B cell (primary cell): ENCODE results near the gene KRTAP9-1. TPM values are rescaled to one million over a fixed set of nuclear protein-coding genes. Genes with fewer than 3 reads are reported as not detected.

Experiments
- ATAC-seq: fragments of 200-7000 bp; cut with Tn5 transposase; one replicate; pipeline ENCODE4 v1.10.0; 2021; ENCODE audit warnings: low read depth, mild to moderate bottlenecking, moderate number of reproducible peaks, moderate library complexity
- CTCF ChIA-PET: fragments of 350-600 bp; sonication (Branson Sonifier 250); formaldehyde crosslinking; loops from one replicate; lab custom pipeline; 2021; ENCODE audit warnings: antibody characterized with exemption, inconsistent platforms; lab: Charles Lee
- POLR2A ChIA-PET: fragments of 350-600 bp; sonication (Branson Sonifier 250); formaldehyde crosslinking; loops from one replicate; lab custom pipeline; 2021; ENCODE audit warnings: antibody characterized with exemption; lab: Charles Lee
- DNase-seq: peaks from one replicate; pipeline ENCODE4 v3.0.0; 2013
- H2AFZ ChIP-seq: 2 replicates; pipeline ENCODE4 v1.6.1; 2012; ENCODE audit warnings: mild to moderate bottlenecking, low read depth, low read length; ENCODE audit not compliant: insufficient read depth, poor library complexity, severe bottlenecking
- H3K27ac ChIP-seq, 2 donors: 1 replicate in 1 of 2; 2 replicates in 1 of 2; pipeline ENCODE4 v1.5.1; 2012 to 2013; ENCODE audit warnings: low read length in 2 of 2, mild to moderate bottlenecking in 2 of 2, moderate library complexity in 1 of 2
- H3K27me3 ChIP-seq, 4 experiments: fragments of 200-600 bp in 1 of 4; sonication (generic) in 1 of 4; replicated peaks in 1 of 4; 1 replicate in 2 of 4; 2 replicates in 2 of 4; pipeline versions ENCODE4 v1.6.1 to v1.7.0; 2013 to 2016; ENCODE audit warnings: low read length in 3 of 4, mild to moderate bottlenecking in 2 of 4, mixed read lengths in 1 of 4, moderate library complexity in 1 of 4; ENCODE audit not compliant: insufficient read depth in 4 of 4, control insufficient read depth in 3 of 4; ENCODE audit errors: control extremely low read depth in 1 of 4
- H3K36me3 ChIP-seq, 2 experiments: replicated peaks in 1 of 2; 1 replicate in 1 of 2; 2 replicates in 1 of 2; pipeline versions ENCODE4 v1.6.1 to v1.7.1; 2013; ENCODE audit warnings: low read length in 1 of 2; ENCODE audit not compliant: insufficient read depth in 2 of 2, control insufficient read depth in 1 of 2; ENCODE audit errors: control extremely low read depth in 1 of 2, extremely low read depth in 1 of 2
- H3K4me1 ChIP-seq, 2 donors: fragments of 200-600 bp in 1 of 2; sonication (generic) in 1 of 2; 1 replicate in 1 of 2; 2 replicates in 1 of 2; pipeline versions ENCODE4 v1.5.1 to v1.6.1; 2013 to 2017; ENCODE audit warnings: low read length in 2 of 2; ENCODE audit not compliant: control insufficient read depth in 2 of 2, insufficient read depth in 2 of 2
- H3K4me2 ChIP-seq: replicated peaks from 2 replicates; pipeline ENCODE3; 2012; ENCODE audit warnings: mild to moderate bottlenecking, low read depth, low read length; ENCODE audit not compliant: poor library complexity, severe bottlenecking
- H3K4me3 ChIP-seq, 5 experiments: fragments of 200-600 bp in 1 of 5; sonication (generic) in 1 of 5; 1 replicate in 3 of 5; 2 replicates in 2 of 5; pipeline versions ENCODE4 v1.5.1 to v1.7.0; 2011 to 2016; ENCODE audit warnings: low read length in 4 of 5, mild to moderate bottlenecking in 4 of 5, low read depth in 2 of 5, control low read depth in 1 of 5, moderate library complexity in 1 of 5; ENCODE audit not compliant: insufficient read depth in 1 of 5; ENCODE audit errors: control extremely low read depth in 1 of 5, extremely low read depth in 1 of 5
- H3K79me2 ChIP-seq: fragments of 200-600 bp; sonication (generic); one replicate; pipeline ENCODE4 v1.6.0; 2016; ENCODE audit warnings: low read length; ENCODE audit not compliant: control insufficient read depth, insufficient read depth
- H3K9ac ChIP-seq: fragments of 200-600 bp; sonication (generic); 2 replicates; pipeline ENCODE4 v1.6.1; 2017; ENCODE audit warnings: mild to moderate bottlenecking, low read length, moderate library complexity
- H3K9me3 ChIP-seq, 3 donors: one replicate each; pipeline versions ENCODE4 v1.6.1 to v1.7.1; 2013; ENCODE audit warnings: low read length in 2 of 3; ENCODE audit not compliant: control insufficient read depth in 2 of 3, insufficient read depth in 1 of 3; ENCODE audit errors: control extremely low read depth in 1 of 3
- H4K20me1 ChIP-seq: 2 replicates; pipeline ENCODE4 v1.6.0; 2012; ENCODE audit warnings: mild to moderate bottlenecking, low read length; ENCODE audit not compliant: insufficient read depth, control insufficient read depth, poor library complexity, severe bottlenecking
- H3K27ac Mint-ChIP-seq: one replicate; pipeline ENCODE4 v1.8.0; 2021; ENCODE audit warnings: mixed read lengths
- H3K27me3 Mint-ChIP-seq: one replicate; pipeline ENCODE4 v1.8.0; 2021; ENCODE audit warnings: mixed read lengths
- H3K4me1 Mint-ChIP-seq: one replicate; pipeline ENCODE4 v1.8.0; 2021; ENCODE audit warnings: mixed read lengths
- H3K4me3 Mint-ChIP-seq: one replicate; pipeline ENCODE4 v1.8.0; 2021; ENCODE audit warnings: mixed read lengths
- H3K9me3 Mint-ChIP-seq: one replicate; pipeline ENCODE4 v1.8.0; 2022; ENCODE audit warnings: mixed read lengths; ENCODE audit not compliant: insufficient read depth
- CTCF ChIP-seq: fragments of 200-600 bp; IDR thresholded peaks from one replicate; pipeline ENCODE4 v1.8.0; 2022; ENCODE audit warnings: antibody characterized with exemption, mild to moderate bottlenecking
- EZH2 ChIP-seq: IDR thresholded peaks from 2 replicates; pipeline ENCODE4 v1.6.1; 2012; ENCODE audit warnings: borderline replicate concordance, low read depth, mild to moderate bottlenecking, moderate library complexity, low read length; ENCODE audit not compliant: insufficient read depth, poor library complexity, severe bottlenecking
- WGBS: methylation state at CpG from one replicate; pipeline ENCODE4 v1.1.5; 2013; ENCODE audit warnings: missing lambda C conversion rate; ENCODE audit not compliant: insufficient coverage; 5-methylcytosine and 5-hydroxymethylcytosine counted together
- intact Hi-C: fragments of 100-400 bp; cut with micrococcal nuclease; formaldehyde crosslinking; loops from one replicate; pipeline ENCODE4 v1.10.0; 2022
- polyA plus RNA-seq: library from polyadenylated mRNA; depleted of rRNA; stranded (reverse); fragments of >200 nt; gene quantifications from 2 replicates; pipeline ENCODE4 v1.2.3, GENCODE V29; 2012
- total RNA-seq, 2 donors: library from RNA; stranded (reverse); fragments of 120-200 nt in 1 of 2; gene quantifications; 1 replicate in 1 of 2; 2 replicates in 1 of 2; pipeline versions ENCODE4 v1.2.3 to v1.2.4, GENCODE V29; 2013 to 2022

The KRTAP9-1 gene
- total and polyA plus RNA-seq, 2 donors (not counting 1 experiment from before 2014, with no cell fraction given) = not detected

DNA sequence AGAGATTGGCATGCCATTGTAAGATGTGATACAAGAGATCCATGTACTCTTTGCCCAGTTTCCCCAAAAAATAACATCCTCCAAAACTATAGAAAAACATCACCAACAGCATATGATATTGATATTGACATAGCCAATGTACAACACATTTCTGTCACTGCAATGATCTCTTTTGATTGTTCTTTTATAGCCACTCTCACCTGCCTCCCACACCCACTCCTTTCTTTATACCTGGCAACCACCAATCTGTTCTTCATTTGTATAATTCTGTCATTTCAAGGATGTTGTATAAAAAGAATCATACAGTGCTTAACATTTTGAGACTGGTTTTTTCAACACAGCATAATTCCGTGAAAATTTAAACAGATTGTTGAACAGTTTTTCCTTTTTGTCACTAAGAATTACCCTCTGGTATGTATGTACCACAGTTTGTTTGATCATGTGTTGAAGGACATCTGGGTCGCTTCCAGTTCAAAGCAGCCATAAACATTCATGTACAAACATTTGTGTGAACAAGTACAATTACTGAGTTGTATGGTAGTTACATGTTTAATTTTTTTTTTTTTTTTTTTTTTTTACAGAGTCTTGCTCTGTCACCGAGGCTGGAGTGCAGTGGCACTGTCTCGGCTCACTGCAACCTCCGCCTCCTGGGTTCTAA is 9.9 kb downstream of the KRTAP9-1 start:
- Histone ChIP-seq H3K4me1 (no peaks in the 10 kb centered on the region), H4K20me1 (no peaks in the 10 kb centered on the region), H3K27ac (no peak overlapping the region), H3K27me3 (no peaks in the 10 kb centered on the region), H3K4me3 (no peak overlapping the region), H3K79me2 (no peaks in the 10 kb centered on the region), H3K4me2 (no peak overlapping the region), H3K9me3 (no peaks in the 10 kb centered on the region), H2AFZ (no peak overlapping the region), H3K36me3 (no peaks in the 10 kb centered on the region), H3K9ac (no peak overlapping the region)
- intact Hi-C loops = loop anchor here (10.0 kb wide), 1 partner anchor 235 kb away; the partner anchor contains the start of gene KRT39
- no peak for ATAC-seq
- no peaks in the 10 kb centered on the region for H3K4me1 Mint-ChIP-seq
- TF ChIP-seq CTCF (no peak), EZH2 (no peak)
- no peak overlapping the region for H3K27ac Mint-ChIP-seq
- H3K9me3 Mint-ChIP-seq = peaks cover 5% of the 10 kb centered on the region
- no peak for DNase-seq
- 100% methylated on average over 2 of the region's 5 CpGs for WGBS
- CTCF ChIA-PET = no interaction called here
- H3K4me3 Mint-ChIP-seq = no peak overlapping the region
- POLR2A ChIA-PET = no interaction called here
- peaks cover 12% of the 10 kb centered on the region for H3K27me3 Mint-ChIP-seq

DNA sequence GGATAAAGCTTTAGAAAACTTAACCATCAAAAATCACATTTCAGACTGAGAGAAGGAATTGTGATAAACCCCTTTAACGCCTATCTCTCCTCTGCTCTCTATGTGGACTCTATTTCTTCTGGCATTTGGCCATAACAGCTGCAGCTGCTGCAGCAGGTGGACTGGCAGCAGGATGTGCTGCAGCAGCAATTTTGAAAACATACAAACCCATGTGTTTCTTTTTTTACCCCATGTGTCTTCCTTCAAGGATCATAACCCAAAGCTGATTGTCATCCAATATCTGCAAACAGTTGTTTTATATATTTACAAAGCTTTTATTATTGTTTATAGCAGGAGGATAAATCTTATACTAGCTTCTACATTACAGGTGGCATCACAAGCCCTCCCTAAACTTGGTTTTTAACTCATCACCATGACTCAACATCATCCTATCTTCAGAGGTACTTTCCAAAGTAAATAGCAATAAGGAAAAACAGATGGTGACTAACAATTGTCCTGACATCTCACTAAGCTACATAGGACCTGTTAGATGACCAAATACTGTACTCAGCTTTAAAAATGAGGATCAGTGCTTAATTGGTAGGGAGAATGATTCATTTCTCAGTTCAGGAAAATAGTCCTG is 22.3 kb downstream of the KRTAP9-1 start:
- H3K4me1 ChIP-seq = peaks cover 0 to 4% of the 10 kb centered on the region in 2 donors
- H3K4me3 ChIP-seq = no peak overlapping the region
- POLR2A ChIA-PET = no interaction called here
- Mint-ChIP-seq H3K27ac (no peak overlapping the region), H3K4me1 (peaks cover 4% of the 10 kb centered on the region), H3K27me3 (peaks cover 59% of the 10 kb centered on the region), H3K9me3 (no peaks in the 10 kb centered on the region), H3K4me3 (no peak overlapping the region)
- no peak for TF ChIP-seq CTCF
- TF ChIP-seq EZH2 = no peak
- H3K9ac ChIP-seq = no peak overlapping the region
- H2AFZ ChIP-seq = no peak overlapping the region
- intact Hi-C loops = no loop called here
- no peaks in the 10 kb centered on the region for H3K79me2 ChIP-seq
- DNase-seq (no peak), ATAC-seq (no peak)
- H3K4me2 ChIP-seq = no peak overlapping the region
- peaks cover 0 to 14% (median 0%) of the 10 kb centered on the region in 4 experiments for H3K27me3 ChIP-seq
- no peaks in the 10 kb centered on the region for H3K36me3 ChIP-seq
- 63% methylated on average over 1 of the region's 1 CpG for WGBS
- CTCF ChIA-PET = interaction anchor here (1.3 kb wide), 1 partner anchor 110 kb away, joined by 4 read pairs; no protein-coding TSS in a partner anchor
- H4K20me1 ChIP-seq = no peaks in the 10 kb centered on the region
- peaks cover 0 to 1% (median 0%) of the 10 kb centered on the region in 3 donors for H3K9me3 ChIP-seq
- no peak overlapping the region for H3K27ac ChIP-seq
